Astrocyte of the cerebellum (primary cell): ENCODE results near the gene LYPD4.

ENCODE experiments used
- DNase-seq: peaks from one replicate; pipeline ENCODE4 v3.0.0-alpha.2; 2011; ENCODE audit warnings: low read depth
- H3K4me3 ChIP-seq: 2 replicates; pipeline ENCODE4 v1.5.1; 2011; ENCODE audit warnings: mild to moderate bottlenecking, low read depth, low read length, moderate library complexity
- in situ Hi-C: cut with HindIII; loops from 2 replicates; pipeline ENCODE4 v1.10.0; 2017; ENCODE audit warnings: low sequenced_read_pairs
- TF ChIP-seq, protein P1 (sequence below): IDR thresholded peaks from 2 replicates; pipeline ENCODE4 v1.5.1; 2012; ENCODE audit warnings: low read length, low read depth, moderate library complexity, mild to moderate bottlenecking; ENCODE audit errors: missing control alignments

Gene LYPD4

DNA sequence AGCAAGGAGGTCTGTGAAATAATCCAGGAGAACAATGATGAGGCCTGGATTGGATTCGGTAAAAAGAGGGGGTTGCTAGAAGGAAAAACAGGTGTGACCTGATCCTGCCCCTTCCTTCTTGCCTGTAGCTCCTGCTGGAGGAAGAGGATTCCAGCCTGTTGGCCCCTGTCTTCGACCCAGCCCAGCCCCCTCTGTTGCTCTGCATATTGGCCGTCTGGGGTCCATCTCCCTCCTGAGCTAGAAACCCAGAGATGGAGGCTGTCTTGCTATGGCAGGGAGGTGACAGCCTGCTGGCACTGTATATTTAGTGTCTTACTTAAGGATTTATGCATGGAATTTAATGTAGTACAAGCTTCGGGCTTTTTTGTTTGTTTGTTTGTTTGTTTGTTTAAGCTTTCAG lies 7.0 kb upstream of the LYPD4 start:
- in situ Hi-C loops: no loop called here
- DNase-seq: no peak
- no peak overlapping the region for H3K4me3 ChIP-seq
- TF ChIP-seq, protein P1, sequence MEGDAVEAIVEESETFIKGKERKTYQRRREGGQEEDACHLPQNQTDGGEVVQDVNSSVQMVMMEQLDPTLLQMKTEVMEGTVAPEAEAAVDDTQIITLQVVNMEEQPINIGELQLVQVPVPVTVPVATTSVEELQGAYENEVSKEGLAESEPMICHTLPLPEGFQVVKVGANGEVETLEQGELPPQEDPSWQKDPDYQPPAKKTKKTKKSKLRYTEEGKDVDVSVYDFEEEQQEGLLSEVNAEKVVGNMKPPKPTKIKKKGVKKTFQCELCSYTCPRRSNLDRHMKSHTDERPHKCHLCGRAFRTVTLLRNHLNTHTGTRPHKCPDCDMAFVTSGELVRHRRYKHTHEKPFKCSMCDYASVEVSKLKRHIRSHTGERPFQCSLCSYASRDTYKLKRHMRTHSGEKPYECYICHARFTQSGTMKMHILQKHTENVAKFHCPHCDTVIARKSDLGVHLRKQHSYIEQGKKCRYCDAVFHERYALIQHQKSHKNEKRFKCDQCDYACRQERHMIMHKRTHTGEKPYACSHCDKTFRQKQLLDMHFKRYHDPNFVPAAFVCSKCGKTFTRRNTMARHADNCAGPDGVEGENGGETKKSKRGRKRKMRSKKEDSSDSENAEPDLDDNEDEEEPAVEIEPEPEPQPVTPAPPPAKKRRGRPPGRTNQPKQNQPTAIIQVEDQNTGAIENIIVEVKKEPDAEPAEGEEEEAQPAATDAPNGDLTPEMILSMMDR: no peak

DNA sequence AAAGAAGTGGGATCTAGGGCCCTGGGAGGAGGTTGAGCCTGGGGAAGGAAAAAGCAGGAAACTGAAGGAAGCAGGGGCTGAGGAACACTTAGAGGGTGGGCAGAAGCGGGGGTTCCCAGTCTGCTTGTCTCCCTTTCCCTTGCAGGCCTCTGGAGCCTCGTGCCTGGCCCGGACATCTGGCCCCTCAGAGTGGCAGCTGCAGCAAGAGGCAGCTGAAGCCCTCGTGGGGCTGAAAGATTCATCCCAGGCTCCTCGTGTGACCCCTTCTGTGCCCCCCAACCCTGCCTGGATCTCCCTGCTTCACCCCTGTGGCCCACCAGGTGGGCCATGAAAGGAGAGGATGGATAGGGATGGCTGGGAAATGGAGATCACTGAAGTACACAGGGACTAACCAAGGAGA lies 5.9 kb upstream of the LYPD4 start:
- in situ Hi-C loops: no loop called here
- H3K4me3 ChIP-seq: no peak overlapping the region
- no peak for DNase-seq
- TF ChIP-seq, protein P1: no peak

DNA sequence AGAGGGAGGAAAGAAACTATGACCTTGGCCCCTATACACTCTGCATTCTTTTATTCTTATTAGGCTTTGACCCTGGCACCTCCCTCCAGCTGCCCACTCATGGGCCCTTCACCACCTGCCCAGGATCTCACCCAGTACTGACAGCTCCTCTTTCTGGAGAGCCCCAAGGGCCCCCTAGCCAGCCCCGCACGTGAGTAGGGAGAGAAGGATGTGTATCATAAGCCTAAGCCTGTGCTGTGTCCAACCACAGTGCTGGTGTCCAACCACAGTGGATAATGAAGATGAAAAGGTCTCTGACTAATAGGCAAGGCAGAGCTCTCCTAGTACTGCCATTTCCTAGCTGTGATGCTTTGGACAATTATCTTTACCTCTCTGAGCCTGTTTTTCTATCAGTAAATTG lies 4.6 kb upstream of the LYPD4 start:
- DNase-seq: no peak
- TF ChIP-seq, protein P1: no peak
- H3K4me3 ChIP-seq: no peak overlapping the region
- in situ Hi-C loops: no loop called here

DNA sequence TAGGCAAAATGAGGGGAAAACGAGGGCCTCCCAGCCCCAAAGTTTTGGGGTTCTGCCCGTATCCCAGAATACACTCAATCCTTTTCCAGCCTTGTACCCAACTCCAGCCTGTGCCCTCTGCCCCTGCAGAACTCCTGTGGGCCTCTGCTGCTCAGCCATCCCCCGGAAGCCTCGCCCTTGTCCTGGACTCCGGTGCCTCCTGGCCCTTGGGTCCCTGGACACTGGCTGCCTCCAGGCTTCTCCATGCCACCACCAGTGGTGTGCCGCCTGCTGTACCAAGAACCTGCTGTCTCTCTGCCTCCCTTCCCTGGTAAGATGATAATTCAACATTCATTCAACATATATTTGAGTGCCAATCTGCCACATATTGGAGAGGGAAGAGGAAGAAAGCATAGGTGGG lies 4.2 kb upstream of the LYPD4 start:
- TF ChIP-seq, protein P1: no peak
- in situ Hi-C loops: no loop called here
- H3K4me3 ChIP-seq: no peak overlapping the region
- no peak for DNase-seq

DNA sequence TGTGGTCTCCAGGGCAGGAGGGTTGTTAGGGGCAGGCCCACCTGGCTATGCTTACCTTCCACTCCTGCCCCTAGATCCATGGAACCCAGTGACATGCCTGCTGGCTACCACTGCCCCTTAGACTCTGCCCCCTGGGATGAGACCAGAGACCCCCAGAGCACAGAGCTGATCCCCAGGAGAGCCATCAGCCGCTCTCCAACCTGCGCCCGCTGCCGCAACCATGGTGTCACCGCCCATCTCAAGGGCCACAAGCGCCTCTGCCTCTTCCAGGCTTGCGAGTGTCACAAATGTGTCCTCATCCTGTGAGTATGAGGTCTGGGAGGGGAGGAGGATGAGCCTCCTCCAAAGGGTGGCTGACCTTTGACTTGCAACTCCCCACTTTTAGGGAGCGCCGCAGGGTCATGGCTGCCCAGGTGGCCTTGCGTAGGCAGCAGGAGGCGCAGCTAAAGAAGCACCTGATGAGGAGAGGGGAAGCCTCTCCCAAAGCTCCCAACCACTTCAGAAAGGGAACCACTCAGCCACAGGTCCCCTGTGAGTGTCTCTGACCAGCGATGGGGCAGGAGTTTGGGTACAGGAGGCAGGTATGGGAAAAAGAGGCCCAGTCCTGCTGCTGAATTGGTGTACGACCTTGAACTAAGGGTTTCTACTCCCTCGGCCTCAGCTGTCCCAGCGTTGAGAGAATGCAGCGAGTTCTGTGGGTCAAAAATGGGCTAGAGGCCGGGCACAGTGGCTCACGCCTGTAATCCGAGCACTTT lies 3.0 kb upstream of the LYPD4 start:
- DNase-seq: no peak
- TF ChIP-seq, protein P1: no peak
- in situ Hi-C loops: no loop called here
- no peak overlapping the region for H3K4me3 ChIP-seq

DNA sequence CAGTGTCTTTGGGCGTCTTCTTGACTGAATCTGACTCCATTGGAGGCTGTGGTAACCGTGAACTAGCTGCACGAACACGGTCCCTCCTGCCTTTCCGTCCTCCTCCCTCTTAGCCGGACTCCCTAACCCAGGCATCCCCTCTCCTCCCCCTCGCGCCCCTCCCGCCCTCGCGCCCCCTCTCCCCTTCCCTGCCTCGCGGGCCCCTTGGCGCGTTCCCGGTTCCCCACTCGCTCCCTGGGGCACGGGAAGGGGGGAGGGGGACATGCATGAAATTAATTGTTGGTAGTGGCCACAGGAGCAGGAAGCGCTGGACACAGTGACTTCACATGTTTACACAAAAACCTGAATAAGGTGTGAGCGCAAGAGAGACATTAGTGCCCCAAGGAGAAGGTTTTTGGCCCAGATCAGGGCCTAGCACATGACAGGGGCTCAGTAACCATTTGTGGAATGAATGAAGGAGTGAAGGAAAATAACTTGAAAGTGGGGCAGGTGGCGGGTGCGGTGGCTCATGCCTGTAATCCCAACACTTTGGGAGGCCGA lies 638 bp upstream of the LYPD4 start:
- in situ Hi-C loops: no loop called here
- no peak overlapping the region for H3K4me3 ChIP-seq
- no peak for DNase-seq
- TF ChIP-seq, protein P1: no peak

DNA sequence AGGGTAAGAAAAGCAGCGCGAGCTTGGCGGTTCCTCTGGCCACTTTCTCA lies 343 bp upstream of the LYPD4 start, which contains the start of gene DMRTC2:
DMRTC2 (plus strand) TSS at position 42 of the 50 bp plus-strand sequence. CDS start 2,387 bp downstream, outside the sequence.
- no peak within 1 kb of the TSS for H3K4me3 ChIP-seq
- in situ Hi-C loops: no loop called here
- TF ChIP-seq, protein P1: no peak
- no peak for DNase-seq
